ENCODE measurements around the gene ZNF71.
"Not testable (repeated sequence)": the region's sequence is repeated elsewhere in the genome, so short reads cannot be mapped to it uniquely, and the experiment has no call there.

The ZNF71 gene

GRCh38 chr19:56654151-56654550 lies 59.0 kb downstream of the ZNF71 start:
- no peak for ATAC-seq
- Mint-ChIP-seq H3K9me3 (peaks cover 20% of the 10 kb centered on the region), H3K27ac (no peak overlapping the region), H3K36me3 (no peaks in the 10 kb centered on the region), H3K4me1 (no peaks in the 10 kb centered on the region), H3K27me3 (no peaks in the 10 kb centered on the region), H3K4me3 (no peak overlapping the region)

- Mint-ChIP-seq H3K4me3 (no peak overlapping the region), H3K9me3 (peaks cover 14% of the 10 kb centered on the region), H3K36me3 (peaks cover 31% of the 10 kb centered on the region), H3K4me1 (no peaks in the 10 kb centered on the region), H3K27me3 (no peaks in the 10 kb centered on the region), H3K27ac (no peak overlapping the region)
- ATAC-seq: peak; percentile 8
Observed at GRCh38 chr19:56660381-56661107, 65.4 kb downstream of the ZNF71 start.

- Mint-ChIP-seq H3K36me3 (peaks cover 31% of the 10 kb centered on the region), H3K27ac (no peak overlapping the region), H3K9me3 (peaks cover 14% of the 10 kb centered on the region), H3K4me3 (no peak overlapping the region), H3K27me3 (no peaks in the 10 kb centered on the region), H3K4me1 (no peaks in the 10 kb centered on the region)
- ATAC-seq: no peak
Observed at GRCh38 chr19:56661248-56661647, 66.1 kb downstream of the ZNF71 start.

GRCh38 chr19:56663931-56664500 lies 68.9 kb downstream of the ZNF71 start:
- Mint-ChIP-seq H3K4me1 (no peaks in the 10 kb centered on the region), H3K27ac (no peak overlapping the region), H3K36me3 (peaks cover 37% of the 10 kb centered on the region), H3K27me3 (no peaks in the 10 kb centered on the region), H3K4me3 (no peak overlapping the region), H3K9me3 (peaks cover 13% of the 10 kb centered on the region)
- ATAC-seq: no peak

GRCh38 chr19:56664511-56664910 lies 69.4 kb downstream of the ZNF71 start:
- Mint-ChIP-seq H3K27ac (no peak overlapping the region), H3K4me1 (no peaks in the 10 kb centered on the region)

GRCh38 chr19:56667311-56667870 lies 72.3 kb downstream of the ZNF71 start:
- Mint-ChIP-seq H3K4me3 (no peak overlapping the region), H3K27me3 (no peaks in the 10 kb centered on the region), H3K36me3 (peaks cover 33% of the 10 kb centered on the region), H3K27ac (no peak overlapping the region), H3K4me1 (peaks cover 19% of the 10 kb centered on the region), H3K9me3 (peaks cover 8% of the 10 kb centered on the region)
- ATAC-seq: no peak

More at GRCh38 chr19:56664511-56664910, 69.4 kb downstream of the ZNF71 start:
- Mint-ChIP-seq H3K4me3 (no peak overlapping the region), H3K36me3 (peaks cover 37% of the 10 kb centered on the region), H3K9me3 (peaks cover 8% of the 10 kb centered on the region), H3K27me3 (no peaks in the 10 kb centered on the region)
- no peak for ATAC-seq

- peaks cover 19% of the 10 kb centered on the region for H3K4me1 Mint-ChIP-seq
- H3K4me3 Mint-ChIP-seq: no peak overlapping the region
- ATAC-seq: no peak
- H3K36me3 Mint-ChIP-seq: peaks cover 23% of the 10 kb centered on the region
- no peak overlapping the region for H3K27ac Mint-ChIP-seq
- H3K9me3 Mint-ChIP-seq: peaks cover 5% of the 10 kb centered on the region
- no peaks in the 10 kb centered on the region for H3K27me3 Mint-ChIP-seq
Observed at GRCh38 chr19:56668676-56669075, 73.6 kb downstream of the ZNF71 start.

GRCh38 chr19:56670401-56670960 lies 75.4 kb downstream of the ZNF71 start:
- peak overlapping the region; percentile 93 for H3K4me3 Mint-ChIP-seq
- no peak for ATAC-seq
- peaks cover 19% of the 10 kb centered on the region for H3K4me1 Mint-ChIP-seq
- no peaks in the 10 kb centered on the region for H3K27me3 Mint-ChIP-seq
- H3K27ac Mint-ChIP-seq: no peak overlapping the region
- peaks cover 6% of the 10 kb centered on the region for H3K9me3 Mint-ChIP-seq
- peaks cover 6% of the 10 kb centered on the region for H3K36me3 Mint-ChIP-seq

- Mint-ChIP-seq H3K4me1 (peaks cover 19% of the 10 kb centered on the region), H3K27ac (peak overlapping the region; percentile 83), H3K4me3 (peak overlapping the region; percentile 93), H3K27me3 (no peaks in the 10 kb centered on the region), H3K36me3 (peaks cover 6% of the 10 kb centered on the region), H3K9me3 (peaks cover 9% of the 10 kb centered on the region)
- peak; percentile 25 for ATAC-seq
Observed at GRCh38 chr19:56670961-56671612, 76.0 kb downstream of the ZNF71 start.

- Mint-ChIP-seq H3K4me3 (peak within 1 kb of the TSS; percentile 93), H3K36me3 (peaks cover 6% of the 10 kb centered on the region), H3K9me3 (peaks cover 9% of the 10 kb centered on the region), H3K27ac (peak within 1 kb of the TSS; percentile 83), H3K27me3 (no peaks in the 10 kb centered on the region), H3K4me1 (peaks cover 19% of the 10 kb centered on the region)
- peak; percentile 96 for ATAC-seq
Observed at GRCh38 chr19:56671613-56671994, 76.5 kb downstream of the ZNF71 start, which contains the start of gene ZNF835. ZNF835 (minus strand) TSS chr19:56671757; CDS start chr19:56665198, 6,559 bp downstream.

- Mint-ChIP-seq H3K4me1 (peaks cover 19% of the 10 kb centered on the region), H3K4me3 (peak overlapping the region; percentile 29)
- H3K9me3 Mint-ChIP-seq, H3K27me3 Mint-ChIP-seq, H3K27ac Mint-ChIP-seq, ATAC-seq, H3K36me3 Mint-ChIP-seq: not testable (repeated sequence)
Observed at GRCh38 chr19:56672610-56673009, 77.5 kb downstream of the ZNF71 start.

Data from stimulated activated memory B cell treated with anti-CD40 and anti-IgM and Interleukin-4, amounts not matched to agents 10 μg/mL and 1 μg/mL and 100 μg/mL, for 72 hours (primary cell).